LoVo (cell line): Measurements from ENCODE around the gene DNAAF5.

Experiments used
- DNase-seq: peaks from one replicate; pipeline ENCODE4 v3.0.0-alpha.2; 2016; ENCODE audit warnings: low spot score

Gene DNAAF5

DNA sequence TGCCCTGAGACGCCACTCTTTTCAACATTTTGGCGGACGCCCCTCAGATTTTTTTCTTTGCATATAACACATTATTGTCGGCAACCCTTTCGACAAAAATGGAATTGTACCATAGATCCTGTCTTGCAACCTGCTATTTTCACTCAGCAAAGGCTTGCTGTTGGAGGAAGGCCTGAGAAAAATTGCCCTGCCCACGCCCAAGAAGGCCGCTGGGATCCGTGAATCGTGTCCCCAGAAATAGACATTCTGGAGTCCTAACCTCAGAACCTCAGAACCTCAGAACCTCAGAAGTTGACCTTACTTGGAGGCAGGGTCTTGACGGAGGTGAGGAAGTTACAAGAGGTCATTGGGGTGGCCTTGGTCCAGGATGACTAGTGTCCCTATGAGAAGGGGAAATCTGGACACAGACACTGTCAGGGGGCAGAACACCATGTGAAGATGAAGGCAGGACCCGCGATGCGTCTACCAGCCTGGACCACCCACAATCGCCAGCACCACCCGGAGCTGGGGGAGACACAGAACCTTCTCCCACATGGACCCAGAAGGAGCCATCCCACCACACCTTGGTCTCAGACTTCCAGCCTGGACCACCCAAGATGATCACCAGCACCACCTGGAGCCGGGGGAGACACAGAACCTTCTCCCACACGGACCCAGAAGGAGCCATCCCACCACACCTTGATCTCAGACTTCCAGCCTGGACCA is 19.1 kb upstream of the DNAAF5 start:
- no peak for DNase-seq

DNA sequence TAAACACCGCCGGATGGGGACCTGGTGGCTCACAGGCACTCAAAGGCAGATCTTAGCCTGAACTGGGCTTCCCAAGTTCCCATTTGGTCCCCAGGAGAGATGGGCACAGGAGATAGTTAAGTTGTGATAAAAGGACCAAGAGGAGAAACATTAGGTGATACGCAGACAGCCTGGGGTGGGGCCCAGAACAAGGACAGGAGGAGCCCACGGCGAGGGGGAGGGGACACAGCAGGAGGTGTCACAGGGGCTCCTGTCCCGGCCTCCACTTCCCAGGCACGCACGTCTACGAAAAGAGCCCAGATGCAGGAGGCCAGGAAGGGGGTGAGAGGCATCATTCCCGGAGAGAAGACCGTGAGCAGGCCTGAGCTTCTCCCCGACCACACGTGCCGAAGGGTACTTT is 16.3 kb upstream of the DNAAF5 start:
- DNase-seq = no peak

DNA sequence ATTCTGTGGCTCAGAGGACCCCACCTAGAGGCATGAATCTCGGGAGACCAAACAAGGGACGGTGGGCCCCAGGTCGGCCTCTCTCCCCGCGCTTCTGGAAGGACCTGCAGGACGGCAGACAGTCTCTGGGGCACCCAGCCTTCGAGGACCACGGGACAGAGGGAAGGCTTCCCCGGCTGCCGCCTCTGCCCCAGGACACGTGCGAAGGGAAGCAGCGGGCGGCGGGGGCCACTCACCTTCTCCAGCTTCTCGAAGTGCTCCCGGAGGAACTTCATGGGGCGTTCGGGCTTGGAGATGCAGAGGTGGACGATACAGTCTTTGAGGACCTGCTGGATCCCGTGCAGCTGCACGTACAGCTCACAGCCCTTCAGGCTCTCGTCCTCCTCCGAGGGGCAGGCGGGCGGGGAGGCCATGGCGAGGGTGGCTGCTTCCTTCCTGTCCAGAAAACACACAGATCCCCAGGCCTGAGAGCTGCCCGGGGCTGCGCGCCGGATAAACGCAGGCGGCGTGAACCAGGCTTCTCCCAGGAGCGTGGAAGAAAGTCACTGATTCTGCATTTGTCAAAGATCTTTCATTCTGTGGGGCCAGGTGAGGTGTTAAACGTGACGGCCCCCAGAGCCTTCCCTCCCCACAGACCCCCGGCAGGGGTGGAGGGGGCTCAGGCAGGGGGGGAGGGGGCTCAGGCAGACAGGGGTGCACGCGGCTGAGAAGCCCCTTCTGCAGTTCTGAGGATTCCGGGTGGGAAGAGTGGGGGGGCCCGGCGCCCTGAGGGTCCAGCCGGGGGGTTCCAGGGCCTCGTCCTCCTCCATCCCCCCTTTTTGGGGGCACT is 15.2 kb upstream of the DNAAF5 start:
- no peak for DNase-seq

DNA sequence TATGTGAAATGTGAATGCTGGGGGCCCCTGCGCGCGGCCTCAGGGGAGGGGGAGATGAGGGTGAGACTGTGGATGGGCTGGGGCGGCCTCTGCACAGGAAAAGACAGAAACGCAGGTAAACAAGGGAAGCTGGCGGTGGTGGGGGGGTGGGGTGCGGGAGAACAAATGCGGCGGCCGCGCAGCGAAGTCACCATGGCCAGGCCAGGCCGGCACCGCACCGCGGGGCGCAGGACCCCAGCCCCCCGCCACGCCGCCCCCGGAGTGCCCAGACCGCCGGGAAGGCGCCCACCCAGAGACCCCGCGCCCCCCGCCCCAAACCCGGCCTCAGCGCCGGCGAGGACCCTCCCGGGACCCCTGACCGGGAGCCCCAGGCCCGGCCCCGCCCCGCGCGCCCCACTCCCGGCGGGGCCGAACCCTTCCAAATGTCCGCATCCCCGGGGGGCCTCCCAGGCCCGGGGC is 14.5 kb upstream of the DNAAF5 start:
- DNase-seq = no peak

DNA sequence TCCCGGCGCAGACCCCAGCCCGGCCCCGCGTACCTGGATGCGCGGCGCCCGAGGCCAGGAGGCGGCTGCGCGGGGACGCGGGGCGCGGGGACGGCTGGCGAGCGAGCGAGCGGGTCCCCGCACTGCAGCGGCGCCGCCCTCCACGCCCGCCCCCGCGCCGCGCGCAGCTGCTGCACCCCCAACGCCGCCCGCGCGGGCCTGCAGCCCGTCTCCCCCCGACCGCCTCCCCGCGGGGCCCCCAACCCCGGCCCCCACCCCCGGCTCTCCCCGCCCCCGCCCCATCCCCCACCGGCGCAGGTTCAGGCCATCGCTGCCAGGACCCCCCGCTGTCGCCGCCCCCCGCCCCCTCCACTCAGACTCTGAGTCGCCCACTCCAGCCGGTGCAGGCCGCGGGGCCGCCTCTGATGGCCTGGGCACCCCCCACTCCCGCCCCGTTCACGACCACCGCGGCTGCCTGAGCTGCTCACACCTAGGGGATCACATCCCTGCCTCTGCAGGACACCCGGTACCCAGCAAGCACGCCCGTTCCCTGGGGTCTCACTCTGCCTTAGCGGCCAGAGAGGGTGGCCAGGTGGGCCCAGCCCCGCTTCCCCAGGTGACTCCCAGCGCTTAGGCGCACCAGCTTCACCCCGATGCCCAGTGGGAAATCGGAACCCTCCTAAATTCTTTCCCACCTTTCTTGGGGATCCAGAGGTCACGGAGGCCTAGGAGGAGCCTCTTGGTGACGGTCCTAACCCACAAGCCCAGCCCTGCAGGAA is 13.9 kb upstream of the DNAAF5 start:
- DNase-seq = no peak

DNA sequence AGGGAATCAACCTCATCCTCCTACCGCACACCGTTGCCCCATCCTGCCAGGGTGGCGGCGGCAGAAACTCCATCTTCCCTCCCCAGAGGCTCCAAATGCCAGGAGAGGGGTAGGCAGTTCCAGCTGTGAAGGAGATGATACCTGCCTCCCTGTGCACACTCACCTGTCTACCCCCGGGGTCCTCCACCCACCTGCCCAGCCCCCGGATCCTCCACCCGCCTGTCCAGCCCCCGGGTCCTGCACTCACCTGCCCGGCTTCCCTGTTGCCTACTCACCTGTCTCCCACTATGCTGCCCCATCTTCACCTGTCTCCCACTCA is 13.4 kb upstream of the DNAAF5 start:
- DNase-seq = no peak

DNA sequence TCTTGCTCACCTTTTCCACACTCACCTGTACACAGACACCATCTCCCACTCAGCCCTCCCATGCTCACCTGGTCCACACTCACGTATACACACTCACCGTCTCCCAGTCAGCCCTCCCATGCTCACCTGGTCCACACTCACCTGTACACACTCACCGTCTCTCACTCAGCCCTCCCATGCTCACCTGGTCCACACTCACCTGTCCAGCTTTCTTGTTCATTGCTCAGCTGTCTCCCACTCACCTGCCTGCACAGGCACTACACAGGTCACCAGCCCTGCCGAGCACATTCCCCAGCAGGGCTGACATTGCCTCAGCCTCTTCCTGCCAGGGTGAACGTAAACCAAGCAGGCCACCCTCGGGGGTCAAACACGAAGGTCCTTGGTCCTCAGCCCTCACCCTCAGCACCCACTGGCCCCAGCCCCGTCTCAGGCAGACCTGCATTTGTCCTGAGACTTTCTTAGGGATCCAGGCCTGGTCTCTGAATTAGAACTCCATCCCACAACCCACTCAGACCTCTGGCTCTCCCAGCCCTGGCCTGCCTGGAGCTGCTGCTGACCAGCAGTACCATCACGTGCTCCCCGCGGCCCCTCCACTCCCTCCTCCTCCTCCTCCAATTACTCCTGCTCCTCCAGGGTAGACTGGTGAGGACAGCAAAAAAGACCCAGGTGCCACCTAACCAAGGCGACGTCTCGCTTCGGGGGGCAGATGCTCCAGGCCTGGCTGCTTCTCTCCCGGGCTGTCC is 12.8 kb upstream of the DNAAF5 start:
- DNase-seq = no peak

DNA sequence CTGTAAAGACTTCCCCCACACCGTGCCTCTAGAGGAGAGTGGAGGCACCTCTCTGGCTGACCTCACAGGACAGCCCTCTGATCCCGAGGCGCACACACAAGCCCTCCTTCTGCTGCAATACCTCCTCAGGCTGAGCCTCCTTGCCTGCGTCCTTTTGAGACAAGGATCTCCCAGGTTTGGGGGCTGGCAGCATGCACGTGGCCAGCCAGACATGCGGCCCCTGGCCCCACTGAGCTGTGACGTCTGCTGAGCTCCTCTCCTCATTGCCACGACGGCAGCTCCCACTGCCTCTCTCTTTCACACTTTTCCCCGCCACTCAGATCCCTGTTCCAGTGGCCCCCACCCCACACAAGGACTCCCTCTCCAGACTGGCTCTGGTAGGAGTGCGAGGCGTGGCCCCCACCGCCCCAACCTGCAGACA is 12.2 kb upstream of the DNAAF5 start:
- no peak for DNase-seq

DNA sequence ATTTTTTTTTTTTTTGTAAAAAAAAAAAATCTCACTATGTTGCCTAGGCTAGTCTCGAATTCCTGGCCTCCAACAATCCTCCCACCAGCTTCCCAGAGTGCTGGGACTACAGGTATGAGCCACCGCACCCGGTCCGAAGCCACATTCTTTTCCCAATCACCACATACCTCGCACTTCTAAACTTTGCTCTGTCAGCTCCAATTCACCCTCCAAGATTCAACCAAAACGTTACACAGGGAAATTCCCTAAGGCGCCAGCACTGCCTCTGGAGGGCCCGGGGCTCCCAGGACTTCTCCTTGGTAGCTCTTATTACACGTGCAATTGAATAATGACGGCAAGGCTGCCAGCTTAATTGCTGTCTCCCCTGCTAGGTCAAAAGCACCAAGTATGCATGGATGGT is 10.3 kb upstream of the DNAAF5 start:
- no peak for DNase-seq

DNA sequence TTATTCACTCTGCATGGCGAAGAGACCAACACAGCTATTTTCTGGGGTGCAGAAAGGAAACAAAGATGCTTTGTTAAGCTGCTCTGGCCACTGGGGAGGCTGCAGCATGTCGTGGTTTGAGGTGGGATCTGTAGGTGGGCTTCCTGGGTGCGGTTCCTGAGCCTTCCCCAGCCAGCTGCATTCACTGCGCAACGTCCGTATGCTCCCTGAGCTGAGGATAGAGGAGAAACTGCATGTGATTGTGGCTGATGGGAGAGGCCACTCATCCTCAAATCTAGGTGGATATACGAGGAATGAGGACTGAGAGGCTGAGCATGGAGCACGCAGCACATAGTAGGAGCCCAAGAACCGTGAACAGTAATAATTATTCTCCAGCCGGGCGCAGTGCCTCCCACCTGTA is 9.9 kb upstream of the DNAAF5 start:
- no peak for DNase-seq

DNA sequence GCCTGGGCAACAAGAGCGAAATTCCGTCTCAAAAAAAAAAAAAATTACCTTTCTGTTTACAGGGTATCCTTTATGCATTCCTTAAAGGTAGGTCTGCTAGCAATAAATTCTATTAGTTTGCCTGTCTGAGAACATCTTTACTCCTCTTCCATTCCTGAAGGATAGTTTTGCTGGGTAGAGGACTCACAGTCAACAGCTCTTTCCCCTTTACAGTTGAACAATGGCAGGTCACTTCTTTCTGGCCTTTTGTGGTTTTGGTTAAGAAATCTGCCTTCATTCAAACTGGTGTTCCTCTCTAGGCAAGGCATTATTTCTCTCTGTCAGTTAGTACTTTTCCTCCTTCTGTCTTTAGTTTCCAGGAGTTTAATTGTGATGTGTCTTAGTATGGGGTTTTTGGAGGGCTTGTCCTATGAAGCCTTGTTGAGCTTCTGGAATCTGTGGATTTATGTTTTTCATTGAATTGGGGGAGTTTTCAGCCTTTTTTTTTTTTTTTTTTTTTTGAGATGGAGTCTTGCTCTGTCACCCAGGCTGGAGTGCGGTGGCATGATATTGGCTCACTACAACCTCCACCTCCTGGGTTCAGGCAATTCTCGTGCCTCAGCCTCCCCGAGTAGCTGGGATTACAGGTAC is 4.8 kb upstream of the DNAAF5 start:
- DNase-seq = no peak

DNA sequence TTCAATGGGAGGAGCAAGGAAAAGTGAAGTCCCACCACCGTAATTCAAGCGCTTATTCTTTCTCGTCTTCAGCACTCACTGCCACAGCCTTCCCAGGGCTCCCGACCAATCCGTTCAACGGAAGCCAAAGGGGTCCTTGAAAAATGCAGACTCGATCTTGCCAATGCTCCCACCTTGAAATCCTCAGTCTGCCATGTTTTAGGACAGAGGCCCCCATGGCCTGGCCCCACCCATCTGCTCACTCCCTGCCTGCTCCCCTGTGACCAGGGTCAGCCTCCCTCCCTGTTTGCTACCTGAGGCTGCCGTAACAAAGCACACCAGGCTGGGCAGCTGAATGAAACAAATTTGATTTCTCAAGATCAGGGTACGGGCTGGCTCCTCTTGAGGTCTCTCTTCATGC is 3.0 kb upstream of the DNAAF5 start:
- DNase-seq = no peak

DNA sequence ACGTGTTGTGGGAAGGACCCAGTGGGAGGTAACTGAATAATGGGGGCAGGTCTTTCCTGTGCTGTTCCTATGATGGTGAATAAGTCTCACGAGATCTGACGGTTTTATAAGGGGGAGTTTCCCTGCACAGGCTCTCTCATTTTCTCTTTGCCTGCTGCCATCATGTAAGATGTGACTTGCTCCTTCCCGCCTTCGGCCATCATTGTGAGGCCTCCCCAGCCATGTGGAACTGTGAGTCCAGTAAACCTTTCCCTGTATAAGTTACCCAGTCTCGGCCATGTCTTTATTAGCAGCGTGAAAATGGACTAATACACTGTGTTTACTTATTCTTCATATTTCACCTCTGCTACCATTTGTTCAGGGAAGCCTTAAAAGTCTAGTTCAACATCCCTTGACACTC is 2.2 kb upstream of the DNAAF5 start:
- no peak for DNase-seq

DNA sequence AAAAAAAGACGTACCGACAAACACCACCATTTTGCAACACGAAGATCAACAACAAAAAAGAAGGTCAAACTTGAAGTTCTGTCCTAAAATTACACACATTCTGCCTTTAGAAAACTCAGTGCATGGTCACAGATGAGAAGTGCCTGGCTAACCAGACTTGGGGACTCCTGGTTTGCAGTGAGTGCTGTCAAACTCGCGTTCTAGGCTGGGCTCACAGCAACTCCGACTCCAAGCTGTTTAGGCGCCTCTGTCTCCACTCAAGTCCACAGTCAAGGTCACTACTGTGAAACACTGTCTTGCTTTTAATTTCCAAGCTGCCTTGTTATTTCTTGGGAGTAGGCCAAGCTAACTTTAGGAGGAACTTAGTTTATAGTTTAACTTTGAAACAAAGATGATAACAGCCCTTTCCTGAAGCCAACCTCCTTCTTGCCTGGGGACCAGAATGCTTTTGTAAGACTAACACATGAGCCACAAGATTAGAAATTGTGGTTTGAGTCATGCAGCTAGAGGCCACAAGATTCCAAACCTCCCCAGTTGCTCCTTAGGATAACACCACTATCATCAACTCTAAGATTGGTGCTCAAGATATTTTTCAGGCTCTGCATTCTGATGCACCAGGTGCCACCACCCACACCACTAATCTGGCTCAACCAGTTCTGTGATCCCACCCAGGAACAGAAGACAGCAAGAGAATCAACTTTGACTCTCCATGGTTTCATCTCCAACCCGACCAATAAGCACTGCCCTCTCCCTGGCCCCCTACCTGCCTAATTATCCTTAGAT is 1.1 kb upstream of the DNAAF5 start:
- DNase-seq = peak; percentile 18

DNA sequence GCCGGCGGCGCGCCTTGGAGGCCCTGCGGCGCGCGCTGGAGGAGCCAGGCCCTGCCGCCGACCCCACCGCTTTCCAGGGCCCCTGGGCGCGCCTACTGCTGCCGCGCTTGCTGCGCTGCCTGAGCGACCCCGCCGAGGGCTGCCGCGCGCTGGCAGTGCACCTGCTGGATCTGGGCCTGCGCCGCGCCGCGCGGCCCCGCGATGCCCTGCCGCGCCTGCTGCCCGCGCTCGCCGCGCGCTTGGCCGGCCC is 280 bp downstream of the DNAAF5 start:
- no peak for DNase-seq

DNA sequence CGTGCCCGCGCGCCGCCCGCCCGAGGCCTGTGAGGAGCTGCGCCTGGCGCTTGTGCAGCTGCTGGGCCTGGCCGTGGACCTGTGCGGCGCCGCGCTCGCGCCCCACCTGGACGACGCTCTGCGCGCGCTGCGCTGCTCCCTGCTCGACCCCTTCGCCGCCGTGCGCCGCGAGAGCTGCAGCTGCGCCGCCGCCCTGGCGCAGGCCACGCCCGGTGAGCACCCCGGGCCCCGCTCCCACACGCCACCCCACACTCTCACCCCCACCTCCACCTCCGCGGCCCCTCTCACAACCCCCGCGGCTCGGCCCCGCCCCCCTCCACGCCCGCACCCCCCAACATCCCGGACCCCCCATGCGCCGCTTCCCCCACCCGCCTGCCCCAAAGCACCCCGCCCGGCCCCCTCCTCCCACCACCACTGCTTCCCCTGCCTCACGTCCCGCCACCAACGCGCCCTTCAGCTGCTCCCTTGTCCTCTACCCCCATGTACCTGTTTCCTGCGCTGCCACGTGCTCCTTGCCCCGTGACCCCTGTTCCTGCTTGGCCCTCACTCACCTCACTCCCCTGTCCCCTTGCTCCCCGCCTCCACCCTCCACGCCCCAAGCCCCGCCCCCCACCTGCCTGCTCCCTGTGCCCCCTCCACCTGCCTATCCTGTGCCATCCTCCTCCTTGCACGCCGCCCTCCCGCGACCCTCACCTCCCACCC is 756 bp downstream of the DNAAF5 start, which contains the start of gene PRKAR1B:
TSS of gene PRKAR1B (minus strand) at position 178 of the 702 bp plus-strand sequence. CDS start 15,776 bp downstream, outside the sequence.
- peak; percentile 41 for DNase-seq

DNA sequence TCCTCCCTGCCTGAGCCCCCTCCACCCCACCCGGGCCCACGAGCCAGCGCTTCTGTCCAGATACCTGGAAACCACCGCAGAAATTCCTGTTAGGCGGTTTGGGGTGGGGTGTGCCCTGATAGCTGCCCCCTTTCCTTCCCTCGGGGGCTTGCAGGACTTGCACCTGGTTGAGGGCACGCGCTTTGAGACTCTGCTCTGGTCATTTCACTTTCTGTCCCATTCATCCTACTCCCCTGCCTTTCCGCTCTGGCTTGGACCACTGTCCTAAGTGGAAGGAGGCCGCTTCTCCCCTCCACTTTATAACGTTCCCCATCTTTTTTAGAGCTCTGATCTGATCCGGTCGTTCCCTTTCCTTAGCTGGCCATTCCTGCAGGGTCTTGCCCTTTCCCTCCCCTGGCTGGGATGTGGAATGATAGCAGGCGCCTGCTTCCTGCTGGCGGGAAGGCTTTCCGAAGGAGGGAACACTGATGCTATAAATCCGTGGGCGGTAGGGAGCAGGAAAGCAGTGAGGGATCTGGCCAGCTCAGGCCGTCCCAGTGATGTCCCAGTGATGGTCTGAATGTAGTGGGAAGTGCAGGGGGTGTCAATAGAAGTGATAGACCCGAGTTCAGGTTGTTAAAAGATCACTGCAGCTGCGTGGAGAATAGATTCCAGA is 1.4 kb downstream of the DNAAF5 start:
- no peak for DNase-seq

DNA sequence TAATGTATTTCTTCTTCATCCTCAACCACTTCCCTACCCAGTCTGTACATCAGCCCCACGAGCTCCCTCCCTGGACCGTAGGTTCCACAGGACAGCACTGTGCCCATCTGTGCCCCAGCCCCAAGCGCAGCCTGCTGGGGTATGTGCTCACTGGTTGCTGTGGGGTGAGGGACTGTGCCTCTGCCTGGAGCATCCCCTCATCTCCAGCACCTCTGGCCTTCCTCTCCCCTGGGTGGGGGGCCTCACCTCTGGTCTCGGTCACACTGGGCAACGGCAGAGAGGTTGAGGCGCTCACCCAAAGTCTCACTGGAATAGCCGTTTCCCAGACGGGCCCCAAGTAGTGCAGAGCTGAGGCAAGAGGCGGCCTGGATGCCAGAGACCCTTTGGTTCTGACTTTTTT is 2.1 kb downstream of the DNAAF5 start:
- no peak for DNase-seq

DNA sequence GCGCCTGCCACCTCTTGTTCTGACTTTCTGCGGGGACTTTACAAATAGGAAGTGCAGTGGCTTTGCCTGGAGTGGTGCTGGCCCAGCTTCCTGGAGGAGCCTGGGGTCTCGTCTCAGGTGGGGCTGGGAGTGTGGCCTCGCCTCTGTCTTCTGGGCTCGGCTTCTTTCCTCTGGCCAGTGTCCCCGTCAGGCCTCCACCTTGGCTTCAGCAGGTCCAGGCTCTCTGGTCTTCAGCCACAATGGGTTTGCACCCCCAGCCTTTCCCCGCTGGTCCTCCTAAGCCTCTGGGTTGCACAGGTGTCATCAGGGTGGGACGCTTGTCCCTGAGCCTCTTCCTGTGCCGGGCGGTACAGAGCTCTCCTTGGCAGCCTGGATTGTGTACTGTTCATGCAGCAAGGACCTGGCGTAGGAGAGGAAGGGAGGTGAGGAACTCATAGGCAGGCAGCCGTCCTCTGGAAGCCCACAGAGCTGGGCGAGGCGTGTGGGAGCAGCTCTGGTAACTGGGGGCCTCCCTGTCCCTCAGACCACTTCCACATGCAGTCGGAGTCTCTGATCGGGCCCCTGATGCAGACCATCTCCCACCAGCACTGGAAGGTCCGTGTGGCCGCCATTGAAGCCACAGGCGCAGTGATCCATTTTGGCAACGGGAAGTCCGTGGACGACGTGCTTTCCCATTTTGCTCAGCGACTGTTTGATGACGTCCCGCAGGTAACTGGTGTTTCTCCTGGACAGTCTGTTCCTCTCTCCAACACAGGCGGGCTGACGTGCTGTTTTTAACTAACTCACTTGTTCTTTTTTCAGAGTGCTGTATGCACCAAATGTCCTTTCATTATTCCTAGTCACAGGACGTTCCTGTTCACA is 2.9 kb downstream of the DNAAF5 start:
- no peak for DNase-seq
